Activated CD8-positive, alpha-beta memory T cell treated with anti-CD3 and anti-CD28 coated beads for 1 hour (primary cell): Measurements from ENCODE around the gene EPB41.
"Not testable (repeated sequence)": the region's sequence is repeated elsewhere in the genome, so short reads cannot be mapped to it uniquely, and the experiment has no call there.

Experiments used
- DNase-seq, 2 donors: peaks; one replicate each; pipeline ENCODE4 v3.0.0-alpha.2; 2020; ENCODE audit warnings: low read depth in 1 of 2; ENCODE audit errors: extremely low read depth in 1 of 2

Gene EPB41

GRCh38 chr1:28914228-28915030 is at the start of gene EPB41:
Gene EPB41, plus strand, starts transcription at chr1:28914569. Its CDS starts 72,869 bp downstream, at chr1:28987438.
- DNase-seq = peak; percentile 84 to 91

GRCh38 chr1:28864695-28865094 is 49.7 kb upstream of the EPB41 start:
- no peak for DNase-seq

GRCh38 chr1:28865997-28866650 is 48.2 kb upstream of the EPB41 start:
- no peak for DNase-seq

GRCh38 chr1:28867850-28868249 is 46.5 kb upstream of the EPB41 start:
- DNase-seq = no peak

GRCh38 chr1:28869952-28870351 is 44.4 kb upstream of the EPB41 start:
- DNase-seq = no peak

- DNase-seq = no peak
These were observed 42.6 kb upstream of the EPB41 start for GRCh38 chr1:28871631-28872401.

GRCh38 chr1:28875134-28875533 is 39.2 kb upstream of the EPB41 start:
- DNase-seq = not testable (repeated sequence)

- DNase-seq = peak; percentile 48 to 59
These were observed 37.1 kb upstream of the EPB41 start for GRCh38 chr1:28877132-28877781.

GRCh38 chr1:28878796-28879195 is 35.6 kb upstream of the EPB41 start:
- no peak for DNase-seq

GRCh38 chr1:28882009-28882628 is 32.2 kb upstream of the EPB41 start:
- peak; percentile 55 to 65 for DNase-seq

GRCh38 chr1:28883242-28883616 is 31.1 kb upstream of the EPB41 start:
- no peak for DNase-seq

GRCh38 chr1:28885472-28885877 is 28.9 kb upstream of the EPB41 start:
- DNase-seq = no peak

GRCh38 chr1:28885977-28886730 is 28.2 kb upstream of the EPB41 start:
- DNase-seq = no peak

GRCh38 chr1:28886731-28887418 is 27.5 kb upstream of the EPB41 start:
- DNase-seq = peak; percentile 69 to 82

- DNase-seq = peak; percentile 23 to 30
These were observed 26.9 kb upstream of the EPB41 start for GRCh38 chr1:28887419-28887834.

- no peak for DNase-seq
These were observed 26.3 kb upstream of the EPB41 start for GRCh38 chr1:28887835-28888682.

- no peak for DNase-seq
These were observed 25.5 kb upstream of the EPB41 start for GRCh38 chr1:28888915-28889314.

GRCh38 chr1:28889357-28889756 is 25.0 kb upstream of the EPB41 start:
- no peak for DNase-seq
